ENCODE data around the gene USP4.

DNA sequence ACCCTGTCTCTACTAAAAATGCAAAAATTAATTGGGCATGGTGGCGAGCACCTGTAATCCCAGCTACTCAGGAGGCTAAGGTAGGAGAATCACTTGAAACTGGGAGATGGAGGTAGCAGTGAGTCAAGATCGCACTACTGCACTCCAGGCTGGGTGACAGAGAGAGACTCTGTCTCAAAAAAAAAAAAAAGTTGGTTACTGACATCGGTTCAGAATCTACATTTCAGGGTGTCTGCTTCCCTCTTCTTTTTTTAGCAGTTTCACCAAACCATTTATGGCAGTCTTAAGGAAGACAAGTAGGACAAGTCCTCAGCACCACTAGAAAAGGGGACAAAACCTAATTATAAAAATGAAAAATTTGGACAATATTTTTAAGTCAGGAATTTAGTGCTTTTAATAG, 3.3 kb upstream of the USP4 start:
- TF ChIP-seq, protein P1, sequence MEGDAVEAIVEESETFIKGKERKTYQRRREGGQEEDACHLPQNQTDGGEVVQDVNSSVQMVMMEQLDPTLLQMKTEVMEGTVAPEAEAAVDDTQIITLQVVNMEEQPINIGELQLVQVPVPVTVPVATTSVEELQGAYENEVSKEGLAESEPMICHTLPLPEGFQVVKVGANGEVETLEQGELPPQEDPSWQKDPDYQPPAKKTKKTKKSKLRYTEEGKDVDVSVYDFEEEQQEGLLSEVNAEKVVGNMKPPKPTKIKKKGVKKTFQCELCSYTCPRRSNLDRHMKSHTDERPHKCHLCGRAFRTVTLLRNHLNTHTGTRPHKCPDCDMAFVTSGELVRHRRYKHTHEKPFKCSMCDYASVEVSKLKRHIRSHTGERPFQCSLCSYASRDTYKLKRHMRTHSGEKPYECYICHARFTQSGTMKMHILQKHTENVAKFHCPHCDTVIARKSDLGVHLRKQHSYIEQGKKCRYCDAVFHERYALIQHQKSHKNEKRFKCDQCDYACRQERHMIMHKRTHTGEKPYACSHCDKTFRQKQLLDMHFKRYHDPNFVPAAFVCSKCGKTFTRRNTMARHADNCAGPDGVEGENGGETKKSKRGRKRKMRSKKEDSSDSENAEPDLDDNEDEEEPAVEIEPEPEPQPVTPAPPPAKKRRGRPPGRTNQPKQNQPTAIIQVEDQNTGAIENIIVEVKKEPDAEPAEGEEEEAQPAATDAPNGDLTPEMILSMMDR (IDR thresholded peaks at IDR 0.05) = no peak
- TF ChIP-seq EZH2 (IDR thresholded peaks at IDR 0.05) = no peak
- no peak for TF ChIP-seq EZH2phosphoT487 (IDR thresholded peaks at IDR 0.05)
